AG08395 (cell line): ENCODE results near the gene RAN.
"Not testable (repeated sequence)": the region's sequence is repeated elsewhere in the genome, so short reads cannot be mapped to it uniquely, and the experiment has no call there.

Source experiments
- DNase-seq: peaks from one replicate; pipeline ENCODE4 v3.0.0; 2012; ENCODE audit warnings: mixed read lengths, low spot score

The RAN gene

DNA sequence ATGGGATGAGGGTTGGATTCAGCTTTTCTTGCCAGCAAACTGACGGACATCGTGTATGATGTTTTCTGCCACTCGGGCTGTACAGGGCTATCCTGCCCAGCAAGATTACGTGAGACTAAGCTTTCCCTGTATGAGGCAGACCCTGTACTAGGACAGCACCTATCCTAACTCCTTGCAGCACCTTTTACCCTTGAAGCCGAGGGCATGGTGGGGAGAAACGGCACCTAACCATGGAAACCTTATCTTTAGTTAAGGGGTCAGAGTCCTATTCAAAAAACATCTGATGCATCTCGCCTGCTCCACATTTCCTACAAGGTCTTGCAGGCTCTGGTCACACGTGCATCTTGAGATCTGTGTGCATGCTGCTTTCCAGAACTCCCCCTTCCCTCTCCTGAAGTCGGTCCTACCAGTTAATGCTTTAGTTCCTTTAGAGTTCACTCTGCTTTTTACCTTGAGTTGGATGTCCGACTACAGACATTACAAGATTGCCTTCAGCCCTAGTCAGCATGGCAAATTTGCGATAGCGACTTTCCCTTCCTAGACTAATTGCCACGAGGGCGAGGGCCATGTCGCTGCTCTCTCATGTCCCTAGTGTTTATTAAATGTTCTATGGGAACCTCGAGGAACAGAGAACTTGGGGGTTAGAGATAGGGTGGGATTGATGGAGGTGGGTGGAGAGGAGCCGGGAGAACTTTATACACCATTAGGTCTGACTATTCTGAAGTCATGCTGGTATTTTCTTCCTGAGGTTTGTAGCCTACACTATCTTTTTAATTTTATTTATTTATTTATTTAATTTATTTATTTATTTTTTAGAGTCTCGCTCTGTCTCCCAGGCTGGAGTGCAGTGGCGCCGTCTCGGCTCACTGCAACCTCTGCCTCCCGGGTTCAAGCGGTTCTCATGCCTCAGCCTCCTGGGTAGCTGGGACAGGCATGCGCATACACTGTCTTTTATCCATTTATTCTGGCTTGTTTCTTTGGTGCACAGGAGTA is 6.6 kb downstream of the RAN start:
- DNase-seq: no peak

DNA sequence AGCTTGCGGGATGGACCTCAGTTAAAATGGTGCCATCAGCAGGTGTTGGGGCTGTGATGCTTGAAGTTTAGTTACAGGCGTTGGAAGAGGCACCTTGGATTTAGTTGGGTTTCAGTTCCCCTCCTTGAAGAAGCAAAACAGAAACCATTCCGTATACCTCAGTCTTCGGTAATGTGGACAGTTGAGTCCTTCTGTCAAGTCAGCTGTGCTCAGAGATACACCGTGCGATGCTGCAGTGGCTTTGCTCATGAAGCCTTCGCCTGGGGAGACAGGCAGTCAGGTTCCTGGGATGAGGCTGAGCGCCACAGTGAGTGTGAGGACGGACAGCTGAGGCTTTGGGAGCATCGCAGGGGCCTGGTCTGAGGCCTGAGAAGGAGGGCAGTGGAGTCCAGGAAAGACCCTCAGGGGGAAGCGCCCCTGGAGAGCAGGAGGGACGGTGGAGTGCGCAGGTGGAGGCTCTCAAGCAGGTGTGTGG is 7.4 kb downstream of the RAN start:
- no peak for DNase-seq

DNA sequence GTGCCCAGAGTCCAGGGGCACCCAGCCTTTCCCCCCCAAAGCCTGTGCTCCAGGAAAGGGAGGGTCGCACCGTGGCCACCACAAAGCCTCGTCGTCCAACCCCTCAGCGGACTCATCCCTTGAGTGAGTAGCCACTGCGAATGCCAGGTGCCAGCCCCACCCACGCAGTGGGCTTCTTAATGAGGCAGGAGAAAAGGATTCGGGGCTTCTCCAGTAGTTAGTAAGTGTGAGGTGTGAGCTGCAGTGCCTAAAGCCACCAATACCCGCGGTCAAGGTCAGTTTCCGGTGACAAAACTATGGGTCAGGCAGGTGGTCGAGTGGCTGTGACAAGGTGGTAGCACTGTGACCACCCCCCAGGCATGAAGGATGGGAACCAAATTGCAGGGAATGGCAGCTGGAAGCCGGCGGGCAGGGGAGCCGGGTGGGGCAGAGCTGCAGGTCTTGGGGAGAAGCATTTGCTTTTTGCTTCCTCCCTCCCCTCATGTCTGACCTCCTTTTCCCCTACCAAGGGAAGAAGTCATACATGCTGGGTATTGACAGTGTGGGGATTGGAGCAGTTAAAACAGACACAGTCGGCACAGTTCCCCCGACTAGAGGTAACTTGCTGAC is 8.0 kb downstream of the RAN start:
- no peak for DNase-seq

DNA sequence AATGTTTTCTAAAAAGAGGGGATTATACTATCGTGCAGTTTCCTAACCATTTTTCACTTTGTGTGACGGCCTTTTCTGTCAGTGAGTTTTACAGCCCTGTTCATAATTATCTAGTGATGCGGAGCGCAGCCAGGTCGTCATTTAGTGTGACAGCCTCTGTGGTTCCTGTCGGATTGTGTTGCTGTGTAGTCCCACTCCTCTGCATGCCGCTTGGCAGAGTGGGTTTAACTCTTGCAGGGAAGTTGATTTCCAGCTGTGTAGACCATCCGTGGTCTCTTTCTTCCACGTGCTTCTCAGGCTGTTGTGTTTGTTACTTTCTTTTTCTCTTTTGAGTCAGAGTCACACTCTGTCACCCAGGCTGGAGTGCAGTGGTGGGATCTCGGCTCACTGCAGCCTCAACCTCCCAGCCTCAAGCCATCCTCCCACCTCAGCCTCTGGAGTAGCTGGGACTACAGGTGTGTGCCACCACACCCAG is 8.6 kb downstream of the RAN start:
- DNase-seq: no peak

DNA sequence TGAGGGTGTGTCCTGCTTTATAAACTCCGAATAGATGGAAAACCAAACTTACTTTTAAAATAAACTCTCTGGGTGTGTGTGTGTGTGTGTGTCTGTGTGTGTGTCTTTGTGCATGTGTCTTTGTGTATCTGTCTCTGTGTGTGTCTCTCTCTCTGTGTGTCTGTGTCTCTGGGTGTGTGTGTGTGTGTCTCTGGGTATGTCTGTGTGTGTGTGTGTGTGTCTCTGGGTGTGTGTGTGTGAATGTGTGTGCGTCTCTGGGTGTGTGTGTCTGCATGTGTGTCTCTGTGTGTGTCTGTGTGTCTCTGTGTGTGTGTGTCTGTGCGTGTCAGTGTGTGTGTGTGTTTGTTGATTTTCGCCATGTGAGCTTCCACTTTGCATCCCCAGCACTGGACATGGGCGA is 9.2 kb downstream of the RAN start:
- no peak for DNase-seq

DNA sequence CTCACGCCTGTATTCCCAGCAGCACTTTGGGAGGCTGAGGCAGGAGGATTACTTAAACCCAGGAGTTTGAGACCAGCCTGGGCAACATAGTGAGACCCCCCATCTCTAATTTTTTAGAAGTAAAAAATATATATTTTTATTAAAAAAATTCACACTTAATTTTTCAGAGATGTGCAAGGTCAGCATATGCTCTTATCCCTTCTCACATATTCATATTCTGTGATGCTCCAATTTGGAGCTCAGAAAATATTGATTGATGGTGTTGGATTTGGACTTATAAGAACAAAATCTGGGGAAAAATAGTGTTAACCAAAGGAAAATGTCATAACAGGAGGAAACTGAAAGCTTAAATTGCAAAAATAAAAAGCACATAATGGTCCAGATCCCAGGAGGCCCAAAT is 9.7 kb downstream of the RAN start:
- DNase-seq: no peak

DNA sequence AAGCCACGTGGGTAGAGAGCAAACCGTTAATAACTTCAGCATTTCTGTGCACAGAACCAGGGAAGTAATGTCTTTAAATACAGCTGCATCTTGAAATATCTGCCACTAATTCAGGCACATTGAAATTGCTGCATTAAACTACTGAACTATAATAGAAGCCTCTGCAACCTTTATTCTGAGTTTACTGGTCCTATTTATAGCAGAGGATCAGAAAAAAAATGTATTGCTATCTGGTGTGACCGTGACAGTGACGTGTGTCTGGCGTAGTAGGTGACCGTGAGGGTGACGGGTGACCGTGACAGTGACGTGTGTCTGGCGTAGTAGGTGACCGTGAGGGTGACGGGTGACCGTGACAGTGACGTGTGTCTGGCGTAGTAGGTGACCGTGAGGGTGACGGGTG is 15.3 kb downstream of the RAN start:
- DNase-seq: not testable (repeated sequence)

DNA sequence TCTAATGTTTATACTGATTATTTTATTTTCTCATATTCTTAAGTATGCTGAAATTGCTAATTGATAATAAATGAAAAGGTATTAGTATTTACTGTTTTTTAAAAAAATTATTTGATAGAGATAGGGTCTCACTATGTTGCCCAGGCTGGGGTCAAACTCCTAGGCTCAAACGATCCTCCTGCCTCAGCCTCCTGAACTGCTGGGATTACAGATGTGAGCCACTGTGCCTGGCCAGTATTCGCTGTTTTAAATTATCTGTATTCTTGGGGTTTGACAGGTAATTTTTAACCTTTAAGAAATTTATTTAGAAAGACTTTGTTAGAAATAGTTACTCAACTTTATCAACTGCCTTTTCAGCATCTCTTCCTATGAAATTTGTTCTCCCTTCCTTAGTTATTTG is 32.2 kb downstream of the RAN start:
- DNase-seq: no peak

DNA sequence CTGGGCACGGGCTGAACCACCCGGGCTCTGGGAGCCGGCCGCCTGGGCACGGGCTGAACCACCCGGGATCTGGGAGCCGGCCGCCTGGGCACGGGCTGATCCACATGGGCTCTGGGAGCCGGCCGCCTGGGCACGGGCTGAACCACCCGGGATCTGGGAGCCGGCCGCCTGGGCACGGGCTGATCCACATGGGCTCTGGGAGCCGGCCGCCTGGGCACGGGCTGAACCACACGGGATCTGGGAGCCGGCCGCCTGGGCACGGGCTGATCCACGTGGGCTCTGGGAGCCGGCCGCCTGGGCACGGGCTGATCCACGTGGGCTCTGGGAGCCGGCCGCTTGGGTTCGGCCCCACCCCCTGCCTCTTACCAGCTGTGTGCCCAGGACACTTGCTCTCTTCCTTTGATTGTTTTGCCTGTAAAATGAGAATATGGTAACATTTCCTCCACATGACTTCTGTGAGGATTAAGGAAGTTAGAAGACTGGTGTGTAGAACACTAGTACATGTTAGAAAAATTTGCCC is 33.1 kb downstream of the RAN start:
- not testable (repeated sequence) for DNase-seq

DNA sequence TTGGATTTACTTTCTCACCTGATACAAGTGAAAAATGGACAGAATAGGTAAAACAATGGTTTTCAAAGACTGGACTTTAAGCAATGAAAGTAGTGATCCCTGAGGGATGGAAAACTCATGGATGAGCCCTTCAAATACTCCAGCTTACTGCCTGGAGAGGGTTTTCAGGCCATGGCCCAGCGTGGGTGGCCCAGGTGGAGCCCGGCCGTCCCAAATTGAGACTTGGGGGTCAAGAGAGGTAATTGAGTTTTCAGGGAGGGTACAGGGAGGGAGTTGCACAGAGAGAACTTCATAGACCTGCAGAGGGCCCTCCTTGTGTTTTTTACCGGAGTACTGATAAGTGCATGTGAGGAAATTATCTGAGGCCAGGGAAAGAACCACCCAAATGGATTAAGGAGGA is 37.2 kb downstream of the RAN start:
- DNase-seq: no peak

DNA sequence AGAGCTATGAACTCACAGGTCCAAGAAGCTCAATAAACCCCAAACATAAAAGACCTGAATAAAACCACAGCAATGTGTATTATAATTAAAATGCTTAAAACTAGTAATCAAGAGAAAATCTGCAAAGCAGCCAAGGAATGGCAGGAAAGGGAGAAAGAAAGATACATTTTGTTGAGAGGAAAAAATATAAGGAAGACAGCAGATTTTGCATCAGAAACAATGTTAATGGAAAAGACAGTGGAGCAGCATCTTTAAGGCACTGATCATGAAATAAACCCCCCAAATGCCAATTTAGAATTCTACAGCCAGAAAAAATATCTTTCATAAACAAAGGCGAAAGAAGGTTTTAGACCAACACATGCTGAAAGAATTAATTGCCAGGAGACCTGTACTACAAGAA is 39.3 kb downstream of the RAN start:
- no peak for DNase-seq

DNA sequence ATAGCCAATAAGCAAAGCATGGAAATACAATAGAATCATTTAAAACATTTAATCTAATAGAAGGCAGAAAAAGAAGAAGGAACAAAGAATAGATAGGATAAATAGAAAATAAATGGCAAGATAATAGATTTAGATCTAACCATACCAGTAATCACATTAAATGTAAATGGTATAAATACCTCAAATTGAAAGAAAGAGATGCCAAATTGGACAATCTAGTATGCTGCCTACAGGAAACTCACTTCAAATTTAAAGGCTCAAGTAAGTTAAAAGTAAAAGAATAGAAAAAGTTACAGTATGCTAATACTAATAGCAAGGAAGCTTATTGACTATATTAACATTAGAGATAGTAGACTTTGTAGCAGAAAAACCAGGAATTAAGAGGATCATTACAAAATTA is 40.1 kb downstream of the RAN start:
- DNase-seq: no peak

DNA sequence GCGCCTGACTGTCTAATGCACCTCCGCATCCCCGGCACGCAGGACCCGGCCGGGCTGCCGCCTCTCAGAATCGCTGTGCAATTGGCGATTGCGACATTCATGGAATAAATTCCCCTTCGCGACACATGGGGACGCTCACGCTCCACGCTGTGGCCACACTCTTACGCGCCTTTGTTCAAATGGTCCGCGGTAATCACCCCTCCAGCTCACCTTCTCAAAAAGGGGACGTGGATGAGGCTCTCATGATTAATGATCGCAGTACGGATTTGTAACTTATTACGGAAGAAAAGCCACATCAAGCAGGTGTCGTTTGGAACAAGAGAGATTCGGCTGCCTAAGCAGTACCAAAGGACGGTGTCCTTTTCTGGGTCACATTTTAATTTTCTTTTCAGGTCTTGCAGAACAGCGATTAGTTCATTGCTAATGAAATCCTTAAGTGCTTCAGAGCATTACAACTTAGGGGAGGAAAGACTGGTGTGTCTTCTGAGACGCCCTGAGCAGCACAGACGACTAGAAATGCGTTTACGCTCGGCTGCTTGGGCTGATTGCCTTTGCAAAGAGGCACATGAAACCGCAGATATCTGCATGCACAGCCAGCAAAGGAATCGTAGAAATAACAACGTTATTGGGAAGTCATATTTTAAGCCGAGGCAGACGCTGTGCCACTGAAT is 44.5 kb downstream of the RAN start:
- DNase-seq: peak; percentile 66

DNA sequence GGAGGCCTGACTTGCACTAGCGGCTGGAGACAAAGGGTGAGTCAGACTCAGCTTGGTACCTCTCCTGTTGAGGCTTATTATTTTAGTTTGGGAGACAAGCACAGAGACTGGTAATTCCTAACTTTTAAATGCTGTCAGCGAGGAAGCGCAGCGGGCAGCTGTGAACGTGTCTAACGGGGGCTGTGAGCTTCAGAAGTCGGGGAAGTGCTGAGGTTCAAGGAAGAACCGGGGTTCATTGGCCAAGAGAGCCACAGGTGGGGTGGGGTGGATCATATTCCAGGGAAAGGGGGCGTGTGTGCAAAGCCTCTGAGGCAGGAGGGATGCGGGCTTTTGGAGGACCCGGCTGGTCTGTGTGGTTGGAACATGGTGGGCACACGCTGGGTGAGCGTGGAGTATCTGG is 45.7 kb downstream of the RAN start:
- no peak for DNase-seq

DNA sequence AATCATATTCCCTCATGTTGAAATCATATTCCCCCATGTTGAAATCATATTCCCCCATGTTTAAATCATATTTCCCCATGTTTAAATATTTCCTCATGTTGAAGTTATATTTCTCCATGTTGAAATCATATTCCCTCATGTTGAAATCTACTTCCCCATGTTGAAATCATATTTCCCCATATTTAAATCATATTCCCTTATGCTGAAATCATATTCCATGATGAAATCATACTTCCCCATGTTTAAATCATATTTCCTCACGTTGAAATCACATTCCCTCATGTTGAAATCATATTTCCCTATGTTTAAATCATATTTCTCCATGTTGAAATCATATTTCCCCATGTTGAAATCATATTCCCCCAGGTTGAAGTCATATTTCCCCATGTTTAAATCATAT is 47.2 kb downstream of the RAN start:
- no peak for DNase-seq

DNA sequence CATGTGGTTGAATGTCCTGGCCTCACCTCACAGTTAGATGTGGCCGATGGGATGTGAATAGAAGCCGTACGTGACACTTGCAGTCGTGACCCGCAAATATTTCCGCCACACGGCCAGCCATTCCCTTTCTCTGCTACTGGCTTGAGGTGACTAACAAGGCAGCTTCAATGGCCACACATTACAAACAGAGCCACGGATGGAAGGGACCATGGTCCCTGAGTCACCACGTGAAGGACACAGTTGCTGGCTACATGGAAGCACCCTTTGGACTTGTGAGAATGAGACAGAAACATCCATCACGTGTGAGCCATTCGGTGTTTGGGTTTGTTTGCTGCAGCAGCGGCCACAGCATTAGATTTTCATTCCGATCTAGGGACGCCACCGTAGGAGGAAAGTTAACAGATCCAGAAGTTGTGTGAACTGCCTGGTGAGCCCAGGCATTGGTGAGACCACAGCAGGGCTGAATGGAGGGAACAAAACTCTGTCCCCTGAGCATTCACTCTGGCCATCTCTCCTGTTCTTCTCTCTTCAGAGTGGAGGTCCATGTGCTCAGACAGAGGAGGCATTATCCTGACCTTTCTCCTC is 48.3 kb downstream of the RAN start:
- peak; percentile 15 for DNase-seq

DNA sequence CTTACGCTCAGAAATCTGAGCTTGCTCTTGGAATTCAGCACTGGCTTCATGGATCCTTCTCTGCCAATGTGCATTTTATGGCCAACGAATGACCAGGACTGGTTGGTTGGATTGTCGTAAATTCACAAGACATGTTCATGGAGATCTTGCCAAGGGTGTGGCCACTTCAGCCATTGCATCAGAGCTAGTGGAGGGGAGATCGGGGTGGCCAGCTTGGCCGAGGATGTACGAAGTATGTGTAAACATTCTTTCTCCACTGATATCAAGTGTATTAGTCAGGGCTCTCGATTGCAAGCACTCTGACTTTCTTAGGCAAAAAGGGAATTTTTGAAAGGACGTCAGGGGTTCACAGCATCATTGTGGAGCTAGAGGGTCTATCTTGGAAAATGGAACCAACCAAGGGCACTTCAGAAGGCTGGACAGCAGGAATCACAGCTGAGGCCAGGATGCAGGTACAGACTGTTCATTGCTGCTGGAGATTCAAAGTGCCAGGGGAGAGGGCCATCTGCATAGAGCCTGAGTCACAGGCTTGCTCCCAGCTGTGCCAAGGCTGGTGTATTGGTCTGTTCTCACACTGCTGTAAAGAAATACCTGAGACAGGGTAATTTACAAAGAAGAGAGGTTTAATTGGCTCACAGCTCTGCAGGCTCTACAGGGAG is 49.0 kb downstream of the RAN start:
- peak; percentile 84 for DNase-seq

DNA sequence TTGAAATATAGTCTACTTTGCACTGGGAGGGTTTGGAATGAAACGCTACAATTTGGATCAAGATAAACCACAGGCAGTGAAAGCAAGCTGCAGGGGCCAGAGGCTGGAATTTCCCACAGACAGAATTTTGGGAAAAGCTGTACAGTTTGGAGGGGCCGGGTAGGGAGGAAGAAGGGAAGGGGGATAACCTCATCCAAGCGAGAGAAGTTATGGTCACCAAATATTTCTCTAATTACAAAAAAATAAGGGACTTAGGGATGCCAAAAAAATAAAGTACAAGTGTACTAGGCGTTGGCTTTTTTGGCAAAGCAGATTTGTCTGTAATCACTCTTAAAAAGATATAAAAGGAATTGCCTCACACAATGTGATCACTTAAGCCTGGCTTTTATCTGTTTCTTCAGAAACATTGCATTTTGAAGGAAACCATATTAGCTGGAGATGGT is 50.7 kb downstream of the RAN start:
- no peak for DNase-seq

DNA sequence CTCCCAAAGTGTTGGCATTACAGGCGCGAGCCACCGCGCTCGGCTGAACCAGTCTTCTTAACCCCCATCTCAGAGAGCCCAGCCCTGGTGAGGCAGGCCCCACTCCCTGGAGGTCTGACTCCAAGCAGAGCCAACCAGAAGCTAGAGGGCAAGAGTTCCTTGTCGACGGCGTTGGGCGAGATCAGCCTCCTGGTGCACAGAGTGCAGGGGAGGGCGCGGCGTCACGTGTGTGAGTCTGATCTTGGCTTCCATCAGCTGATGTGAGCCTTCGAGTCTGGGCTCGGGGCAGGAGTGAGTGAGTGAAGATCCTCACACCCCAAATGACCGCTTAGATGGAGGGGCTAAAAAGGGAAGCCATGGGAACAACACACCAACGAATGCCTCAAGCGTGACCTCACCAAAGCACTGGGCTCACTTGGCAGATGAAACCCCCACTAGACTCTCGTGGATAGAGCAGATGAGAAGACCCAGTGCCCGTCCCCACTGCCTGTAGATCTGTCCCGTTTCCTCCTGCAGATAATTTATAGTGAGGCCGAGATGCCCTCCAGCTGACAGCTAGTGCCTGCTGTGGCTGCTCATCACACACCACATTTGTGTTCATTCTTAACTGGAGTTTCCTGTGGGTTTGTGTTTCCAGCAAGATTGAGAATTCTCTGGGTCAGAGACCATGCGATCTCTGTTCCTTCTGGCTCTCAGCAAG is 53.2 kb downstream of the RAN start:
- no peak for DNase-seq

DNA sequence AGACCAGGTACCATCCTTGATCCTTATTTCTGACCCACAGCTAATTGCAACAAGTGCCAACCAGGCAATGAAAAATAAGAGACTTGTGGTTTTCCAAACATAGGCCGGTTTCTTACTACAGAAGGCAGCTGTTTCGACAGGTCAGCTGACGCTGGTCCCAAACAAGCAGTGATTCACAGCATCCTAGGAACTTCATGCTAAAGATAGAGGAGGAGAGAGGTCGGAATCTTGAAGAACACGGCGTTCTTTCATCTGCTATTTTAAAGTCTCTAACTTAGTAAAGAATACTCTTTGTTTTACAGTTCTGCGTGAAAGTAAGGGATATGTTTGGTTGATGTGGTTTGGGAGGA is 53.8 kb downstream of the RAN start:
- no peak for DNase-seq
